ENCODE measurements around the gene LRRC26.
"Not testable (repeated sequence)": the region's sequence is repeated elsewhere in the genome, so short reads cannot be mapped to it uniquely, and the experiment has no call there.

LRRC26 gene

GRCh38 chr9:137130176-137130755 lies 39.6 kb downstream of the LRRC26 start:
- DNase-seq = no peak

DNA sequence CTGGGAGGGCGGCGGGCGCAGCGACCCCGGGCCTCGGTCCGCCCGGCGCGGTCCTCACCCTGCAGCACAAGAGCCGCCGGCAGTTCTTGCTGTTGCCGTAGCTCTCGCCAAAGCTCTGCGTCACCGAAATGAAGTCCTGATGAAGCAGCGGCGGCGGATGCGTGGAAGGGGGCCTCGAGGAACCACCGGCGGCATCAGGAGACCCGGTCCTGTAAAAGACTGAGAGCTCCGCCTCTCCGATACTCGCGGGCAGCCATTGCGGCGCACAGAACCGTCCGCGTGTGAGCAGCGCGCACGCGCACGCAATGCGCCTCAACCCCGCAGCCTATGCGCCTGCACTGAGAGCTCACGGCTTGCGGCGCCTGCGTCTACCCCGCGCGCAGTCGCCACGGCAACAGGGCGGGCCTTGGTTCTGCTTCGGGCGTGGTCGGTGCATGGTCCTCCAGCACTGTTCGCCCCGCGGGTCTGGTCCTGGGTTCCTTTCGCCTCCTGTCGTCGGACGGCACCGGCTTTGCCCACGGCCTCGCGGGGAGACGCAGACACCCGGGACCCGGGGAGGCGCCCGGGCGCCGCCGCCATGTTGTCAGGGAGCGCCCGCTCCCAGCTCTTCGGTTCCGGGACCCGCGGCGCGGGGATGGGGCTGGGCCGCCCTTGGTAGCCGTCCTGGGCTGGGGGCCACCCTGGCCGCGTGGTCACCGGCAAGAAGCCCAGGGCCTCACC lies 40.2 kb downstream of the LRRC26 start:
- peak; percentile 43 for DNase-seq

- DNase-seq = no peak
Observed at GRCh38 chr9:137128862-137129455, 40.9 kb downstream of the LRRC26 start.

- no peak for DNase-seq
Observed at GRCh38 chr9:137128158-137128861, 41.5 kb downstream of the LRRC26 start.

- DNase-seq = no peak
Observed at GRCh38 chr9:137127301-137128157, 42.3 kb downstream of the LRRC26 start.

DNA sequence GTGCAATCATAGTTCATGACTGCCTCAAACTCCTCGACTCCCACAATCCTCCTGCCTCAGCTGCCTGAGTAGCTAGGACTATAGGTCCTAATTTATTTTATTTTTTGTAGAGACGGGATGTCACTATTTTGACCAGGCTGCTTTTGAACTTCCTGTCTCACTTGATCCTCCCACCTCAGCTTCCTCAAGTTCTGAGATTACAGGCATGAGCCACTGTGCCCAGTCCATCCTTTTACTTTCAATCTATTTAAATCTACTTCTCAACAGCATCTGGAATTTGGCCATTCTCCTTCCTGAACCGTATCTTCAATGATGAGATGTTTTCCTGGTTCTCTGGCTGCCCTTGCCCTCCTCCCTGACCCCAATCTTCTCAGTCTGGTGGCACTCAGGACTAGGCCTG lies 43.1 kb downstream of the LRRC26 start:
- DNase-seq = no peak

DNA sequence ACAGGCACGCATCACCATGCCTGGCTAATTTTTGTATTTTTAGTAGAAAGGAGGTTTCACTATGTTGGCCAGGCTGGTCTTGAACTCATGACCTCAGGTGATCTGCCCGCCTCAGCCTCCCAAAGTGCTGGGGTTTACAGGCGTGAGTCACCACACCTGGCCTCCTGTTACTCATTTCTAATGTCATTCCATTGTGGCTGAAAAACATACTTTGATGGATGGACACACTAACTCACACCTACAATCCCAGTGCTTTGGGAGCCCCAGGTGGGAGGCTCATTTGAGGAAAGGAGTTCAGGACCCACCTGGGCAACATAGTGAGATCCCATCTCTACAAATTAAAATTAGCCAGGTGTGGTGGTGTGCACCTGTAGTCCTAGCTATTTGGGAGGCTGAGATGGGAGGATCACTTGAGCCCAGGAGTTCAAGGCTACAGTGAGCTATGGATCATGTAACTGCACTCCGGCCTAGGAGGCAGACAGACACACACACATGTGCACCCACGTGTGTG lies 45.8 kb downstream of the LRRC26 start:
- not testable (repeated sequence) for DNase-seq

DNA sequence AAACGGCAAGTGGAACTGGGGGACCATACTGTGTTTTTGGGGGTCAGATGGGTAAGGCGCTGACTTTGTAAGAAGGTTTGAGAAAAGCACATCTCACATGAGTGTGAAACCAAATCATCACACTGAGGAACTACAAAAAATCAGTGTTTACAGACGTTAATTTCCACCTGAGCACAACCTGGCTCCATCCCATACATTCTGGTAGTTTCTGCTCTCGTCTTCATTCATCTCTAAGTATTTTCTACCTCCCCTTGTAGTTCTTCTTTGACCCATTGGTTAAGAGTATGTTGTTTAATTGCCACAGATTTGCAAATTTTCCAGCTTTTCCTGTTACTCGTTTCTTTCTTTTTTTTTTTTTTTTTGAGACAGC lies 46.4 kb downstream of the LRRC26 start:
- DNase-seq = no peak

DNA sequence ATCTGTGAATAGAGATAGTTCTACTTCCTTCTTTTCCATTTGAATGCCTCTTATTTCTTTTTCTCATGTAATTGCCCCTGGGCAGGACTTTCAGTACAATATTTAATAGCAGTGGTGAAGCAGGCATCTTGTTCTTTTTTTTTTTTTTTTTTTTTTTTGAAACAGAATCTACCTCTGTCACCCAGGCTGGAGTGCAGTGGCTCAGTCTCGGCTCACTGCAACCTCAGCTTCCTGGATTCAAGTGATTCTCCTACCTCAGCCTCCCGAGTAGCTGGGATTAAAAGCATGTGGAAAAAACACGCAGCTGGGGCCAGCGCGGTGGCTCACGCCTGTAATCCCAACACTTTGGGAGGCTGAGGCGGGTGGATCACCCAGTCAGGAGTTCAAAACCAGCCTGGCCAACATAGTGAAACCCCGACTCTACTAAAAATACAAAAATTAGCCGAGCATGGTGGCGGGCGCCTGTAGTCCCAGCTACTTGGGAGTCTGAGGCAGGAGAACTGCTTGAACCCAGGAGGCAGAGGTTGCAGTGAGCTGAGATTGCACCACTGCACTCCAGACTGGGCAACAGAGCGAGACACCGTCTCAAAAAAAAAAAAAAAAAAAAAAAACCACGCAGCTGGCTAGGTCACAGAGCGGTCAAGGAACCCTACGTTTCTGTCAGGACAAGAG lies 46.9 kb downstream of the LRRC26 start:
- DNase-seq = not testable (repeated sequence)

DNA sequence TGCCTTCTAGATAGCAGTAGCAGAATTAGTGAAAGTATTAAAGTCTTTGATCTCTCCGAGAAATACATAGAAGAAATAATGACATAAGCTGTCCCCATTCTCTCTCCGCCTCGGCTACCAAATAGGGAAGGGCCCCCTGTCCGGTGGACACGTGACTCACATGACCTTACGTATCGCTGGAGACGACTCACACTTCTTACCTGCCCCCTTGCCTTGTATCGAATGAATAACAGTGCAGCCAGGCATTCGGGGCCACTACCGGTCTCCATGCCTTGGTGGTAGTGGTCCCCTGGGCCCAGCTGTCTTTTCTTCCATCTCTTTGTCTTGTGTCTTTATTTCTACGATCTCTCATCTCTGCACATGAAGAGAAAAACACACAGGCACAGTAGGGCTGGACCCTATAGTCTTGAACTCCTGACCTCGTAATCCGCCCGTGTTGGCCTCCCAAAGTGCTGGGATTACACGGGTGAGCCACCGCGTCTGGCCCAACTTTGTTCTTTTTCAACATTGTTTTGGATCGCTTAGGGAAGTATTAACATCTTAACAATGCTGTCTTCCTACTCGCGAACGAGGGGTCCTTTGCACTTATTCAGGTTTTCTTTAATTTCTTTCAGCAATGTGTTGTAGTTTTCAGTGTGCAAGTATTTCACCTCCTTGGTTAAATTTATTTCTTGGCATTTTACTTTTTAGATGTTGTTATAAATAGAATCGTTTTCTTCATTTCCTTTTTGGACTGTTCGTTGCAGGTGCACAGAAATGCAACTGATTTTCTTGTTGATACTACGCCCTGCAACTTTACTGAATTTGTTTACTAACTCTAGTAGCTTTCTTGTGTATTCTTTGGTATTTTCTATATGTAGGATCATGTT lies 47.7 kb downstream of the LRRC26 start:
- DNase-seq = not testable (repeated sequence)

Measured in cortex of kidney (tissue), 1 donor.